Measurements from ENCODE around the gene SLC16A11.
A peak's percentile ranks its signal among the peaks of the same experiment; 100 is the strongest.
"Not testable (repeated sequence)": the region's sequence is repeated elsewhere in the genome, so short reads cannot be mapped to it uniquely, and the experiment has no call there.

Gene SLC16A11

DNA sequence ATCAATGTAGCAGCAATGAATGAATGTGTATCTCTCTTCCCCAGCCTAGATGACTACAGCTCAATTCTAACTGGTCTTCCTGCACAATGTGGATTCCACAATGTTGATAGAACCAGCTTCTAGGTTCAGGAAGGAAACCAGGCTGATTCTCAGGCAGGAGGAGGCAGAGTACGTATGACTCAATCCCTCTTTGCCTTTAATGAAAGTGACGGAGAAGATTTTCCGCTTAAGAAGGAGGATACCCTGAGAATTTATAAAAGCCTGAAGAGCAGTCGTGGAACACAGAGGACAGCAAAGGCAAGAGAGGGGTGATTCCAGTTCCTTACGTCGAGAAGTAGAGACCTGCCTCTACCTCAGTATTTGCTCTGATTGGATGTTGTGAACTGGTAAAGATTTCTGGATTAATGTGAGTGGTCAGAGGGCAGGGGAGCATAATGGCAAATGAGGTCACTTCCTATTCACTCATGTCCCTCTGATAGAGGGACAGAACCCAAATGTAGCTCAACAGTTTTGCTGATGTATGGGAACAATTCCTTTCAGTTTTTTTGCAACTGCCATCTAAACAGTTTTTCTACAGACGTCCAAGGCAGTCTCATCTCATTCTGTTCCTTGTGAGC lies 15.0 kb upstream of the SLC16A11 start:
- DNase-seq, result no peak

DNA sequence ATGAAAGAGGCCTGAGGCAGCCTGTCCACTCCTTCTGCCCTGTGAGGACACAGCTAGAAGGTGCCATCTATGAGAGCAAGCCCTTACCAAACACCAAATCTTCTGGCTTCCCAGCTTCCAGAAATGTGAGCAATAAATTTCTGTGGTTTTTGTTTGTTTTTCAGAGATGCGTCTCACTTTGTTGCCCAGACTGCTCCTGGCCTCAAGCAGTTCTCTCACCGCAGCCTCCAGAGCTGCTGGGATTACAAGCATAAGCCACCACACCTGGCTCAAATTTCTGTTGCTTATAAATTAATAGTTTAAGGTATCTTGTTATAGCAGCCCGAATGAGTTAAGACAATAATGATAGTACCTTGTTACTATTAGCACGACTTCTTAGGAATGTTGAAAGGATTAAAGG lies 12.5 kb upstream of the SLC16A11 start:
- DNase-seq, result no peak

DNA sequence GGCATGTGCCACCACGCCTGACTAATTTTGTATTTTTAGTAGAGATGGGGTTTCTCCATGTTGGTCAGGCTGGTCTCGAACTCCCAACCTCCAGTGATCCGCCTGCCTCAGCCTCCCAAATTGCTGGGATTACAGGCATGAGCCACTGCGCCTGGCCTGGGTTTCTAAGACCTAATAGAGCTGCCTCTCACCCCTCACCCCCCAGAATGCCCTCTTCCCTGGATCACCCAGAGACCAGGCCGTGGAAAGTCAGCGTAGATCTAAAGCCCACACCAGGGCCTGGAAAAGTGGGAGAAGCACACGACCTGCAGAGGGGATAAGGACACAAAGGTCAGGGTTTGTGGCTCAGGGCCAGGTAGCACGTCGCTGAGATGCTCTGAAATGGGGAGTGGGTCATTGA lies 6.7 kb upstream of the SLC16A11 start:
- not testable (repeated sequence) for DNase-seq

DNA sequence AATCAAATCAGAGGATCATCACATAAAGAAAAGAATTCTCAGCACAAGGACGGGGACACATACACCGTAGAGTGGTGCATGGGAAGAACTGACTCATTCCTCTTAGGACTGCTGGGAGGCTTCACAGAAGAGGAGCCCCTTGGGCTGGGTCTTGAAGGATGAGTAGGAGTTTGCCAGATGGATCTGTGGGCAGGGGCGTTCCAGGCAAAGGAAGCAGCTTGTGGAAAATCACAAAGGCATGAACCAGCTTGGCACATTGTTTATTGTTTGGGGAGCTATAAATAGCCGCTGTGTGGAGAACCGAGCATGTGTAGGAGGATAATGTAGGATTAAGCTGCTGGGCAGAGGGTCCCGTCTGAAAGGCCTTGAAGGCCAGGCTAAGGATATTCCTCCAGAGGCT lies 5.1 kb upstream of the SLC16A11 start:
- no peak for DNase-seq

DNA sequence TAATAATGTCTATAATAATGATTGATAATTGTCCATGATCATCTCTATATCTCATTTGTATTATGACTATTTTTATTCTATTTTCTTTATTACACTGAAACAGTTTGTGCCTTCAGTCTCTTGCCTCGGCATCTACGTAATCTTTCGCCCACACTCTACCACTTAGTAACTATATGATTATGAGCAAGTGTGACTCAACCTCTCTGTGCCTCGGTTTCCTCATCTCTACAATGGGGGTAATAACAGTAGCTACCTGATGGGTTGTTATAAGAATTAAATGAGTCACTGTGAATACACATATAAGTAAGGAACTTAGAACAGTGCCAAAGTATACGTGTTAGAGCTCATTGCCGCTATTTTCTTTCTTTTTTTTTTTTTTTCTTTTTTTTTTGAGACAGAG lies 3.7 kb upstream of the SLC16A11 start:
- no peak for DNase-seq

DNA sequence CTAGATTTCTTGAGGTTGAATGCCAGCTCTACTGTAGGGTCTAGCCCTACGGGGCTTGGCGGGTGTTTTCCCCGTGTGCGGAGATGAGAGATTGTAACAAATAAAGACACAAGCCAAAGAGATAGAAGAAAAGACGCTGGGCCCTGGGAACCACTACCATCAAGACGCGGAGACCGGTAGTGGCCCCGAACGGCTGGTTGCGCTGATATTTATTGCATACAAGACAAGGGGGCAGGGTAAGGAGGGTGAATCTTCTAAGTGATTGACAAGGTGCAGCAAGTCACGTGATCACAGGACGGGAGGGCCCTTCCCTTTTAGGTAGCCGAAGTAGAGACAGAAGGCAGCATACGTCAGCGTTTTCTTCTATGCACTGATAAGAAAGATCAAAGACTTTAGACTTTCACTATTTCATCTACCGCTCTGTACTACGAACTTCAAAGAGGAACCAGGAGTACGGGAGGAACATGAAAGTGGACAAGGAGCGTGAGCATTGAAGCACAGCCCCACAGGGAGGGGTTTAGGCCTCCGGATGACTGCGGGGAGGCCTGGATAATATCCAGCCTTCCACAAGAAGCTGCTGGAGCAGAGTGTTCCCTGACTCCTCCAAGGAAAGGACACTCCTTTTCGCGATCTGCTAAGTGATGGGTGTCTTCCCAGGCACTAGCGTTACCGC lies 3.0 kb upstream of the SLC16A11 start:
- peak; percentile 40 for DNase-seq

DNA sequence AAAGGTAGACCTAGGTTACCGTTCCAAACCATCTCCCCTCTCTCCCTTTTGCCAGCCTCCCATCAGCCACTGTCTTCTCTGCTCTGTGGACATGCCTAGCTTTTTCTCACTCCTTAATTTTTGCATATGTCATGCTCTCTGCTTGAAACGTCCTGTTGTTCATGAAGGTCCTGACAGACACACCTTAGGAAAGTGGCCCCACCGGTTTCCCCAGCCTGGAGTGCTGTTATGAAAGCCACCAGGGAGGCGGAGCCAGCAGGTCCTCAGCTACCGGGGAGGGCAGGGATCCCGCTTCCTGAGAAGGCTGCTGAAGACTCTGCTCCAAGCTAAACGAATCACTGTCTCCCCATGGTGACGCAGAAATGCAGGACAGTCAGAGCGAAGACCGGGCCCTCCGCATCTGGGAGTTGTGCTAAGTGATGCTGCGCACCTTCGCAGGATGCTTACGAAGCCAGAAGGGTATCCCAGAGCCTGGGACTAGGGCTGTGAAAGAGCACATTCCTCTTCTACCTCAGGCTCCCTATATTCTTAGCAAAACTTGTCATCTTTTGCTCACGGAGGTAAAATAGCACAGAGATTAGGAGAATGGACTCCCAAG lies 2.3 kb upstream of the SLC16A11 start:
- peak; percentile 67 for DNase-seq

DNA sequence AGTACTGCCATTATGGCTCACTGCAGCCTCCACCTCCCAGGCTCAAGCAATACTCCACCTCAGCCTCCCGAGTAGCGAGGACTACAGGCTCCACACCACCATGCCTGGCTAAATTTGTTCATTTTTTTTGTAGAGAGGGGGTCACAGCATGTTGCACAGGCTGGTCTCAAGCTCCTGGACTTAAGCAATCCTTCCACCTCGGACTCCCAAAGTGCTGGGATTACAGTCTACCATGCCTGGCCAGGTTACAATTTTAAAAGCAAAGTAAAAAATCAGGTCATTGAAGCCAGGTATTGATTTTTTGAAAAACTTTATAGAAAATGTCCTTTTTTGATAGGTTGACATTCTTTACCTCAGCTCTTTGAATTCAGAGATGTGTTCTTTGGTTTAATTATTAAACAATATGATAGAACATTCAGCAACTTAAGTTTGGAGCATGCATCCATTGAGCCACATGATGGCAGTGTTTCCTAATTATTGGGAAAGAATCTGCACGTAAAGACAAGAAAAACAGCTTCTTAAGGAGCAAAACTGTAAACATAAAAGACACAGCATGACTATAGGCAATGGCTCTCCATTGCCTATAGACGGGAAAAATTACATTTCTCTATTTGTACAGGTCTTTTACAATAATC lies 1.7 kb upstream of the SLC16A11 start:
- peak; percentile 35 for DNase-seq

DNA sequence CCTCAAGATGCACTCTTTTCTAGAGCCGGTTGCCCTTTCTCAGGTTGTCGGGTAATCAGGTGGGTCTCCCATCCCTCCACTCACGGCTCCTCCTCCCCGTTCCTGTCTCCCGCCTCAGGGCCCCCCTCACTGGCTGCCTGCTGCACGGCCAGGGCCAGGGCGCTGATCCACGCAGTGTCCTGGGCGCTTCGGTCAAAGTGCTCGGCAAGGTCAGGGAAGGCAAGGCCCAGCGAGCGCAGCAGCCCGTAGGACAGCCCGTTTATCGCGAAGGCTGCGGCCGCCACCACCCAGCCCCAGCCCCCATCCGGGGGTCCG lies 753 bp downstream of the SLC16A11 start:
- DNase-seq, result peak; percentile 46

DNA sequence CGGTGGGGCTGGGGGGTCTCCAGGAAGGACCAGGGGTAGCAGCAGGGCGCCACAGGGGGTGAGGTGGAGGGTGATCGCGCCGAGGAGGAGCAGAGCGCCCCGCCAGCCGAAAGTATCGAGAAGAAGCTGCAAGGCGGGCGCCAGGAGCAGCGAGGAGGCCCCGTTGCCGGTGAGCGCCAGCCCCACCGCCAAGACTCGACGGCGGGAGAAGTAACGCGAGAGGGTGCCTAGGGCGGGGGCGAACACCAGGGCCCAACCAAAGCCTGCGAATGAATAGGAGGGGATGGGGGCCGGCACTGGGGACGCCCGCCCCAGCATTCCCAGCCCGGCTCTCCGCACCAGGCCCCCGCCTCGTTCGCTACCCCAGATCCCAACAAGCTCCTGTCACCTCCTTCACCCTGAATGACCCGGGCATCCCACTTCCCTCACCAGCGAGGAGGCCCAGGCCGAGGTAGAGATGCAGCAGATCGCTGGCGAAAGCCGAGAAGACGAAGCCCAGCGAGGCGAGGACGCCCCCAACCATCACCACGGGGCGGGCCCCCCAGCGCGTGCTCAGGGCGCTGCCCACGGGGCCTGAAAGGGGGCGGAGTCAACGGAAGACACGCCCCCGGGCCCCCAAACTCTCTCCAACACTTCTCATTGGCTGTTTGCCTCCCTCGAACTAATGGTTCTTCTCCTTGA lies 1.3 kb downstream of the SLC16A11 start:
- peak; percentile 52 for DNase-seq

DNA sequence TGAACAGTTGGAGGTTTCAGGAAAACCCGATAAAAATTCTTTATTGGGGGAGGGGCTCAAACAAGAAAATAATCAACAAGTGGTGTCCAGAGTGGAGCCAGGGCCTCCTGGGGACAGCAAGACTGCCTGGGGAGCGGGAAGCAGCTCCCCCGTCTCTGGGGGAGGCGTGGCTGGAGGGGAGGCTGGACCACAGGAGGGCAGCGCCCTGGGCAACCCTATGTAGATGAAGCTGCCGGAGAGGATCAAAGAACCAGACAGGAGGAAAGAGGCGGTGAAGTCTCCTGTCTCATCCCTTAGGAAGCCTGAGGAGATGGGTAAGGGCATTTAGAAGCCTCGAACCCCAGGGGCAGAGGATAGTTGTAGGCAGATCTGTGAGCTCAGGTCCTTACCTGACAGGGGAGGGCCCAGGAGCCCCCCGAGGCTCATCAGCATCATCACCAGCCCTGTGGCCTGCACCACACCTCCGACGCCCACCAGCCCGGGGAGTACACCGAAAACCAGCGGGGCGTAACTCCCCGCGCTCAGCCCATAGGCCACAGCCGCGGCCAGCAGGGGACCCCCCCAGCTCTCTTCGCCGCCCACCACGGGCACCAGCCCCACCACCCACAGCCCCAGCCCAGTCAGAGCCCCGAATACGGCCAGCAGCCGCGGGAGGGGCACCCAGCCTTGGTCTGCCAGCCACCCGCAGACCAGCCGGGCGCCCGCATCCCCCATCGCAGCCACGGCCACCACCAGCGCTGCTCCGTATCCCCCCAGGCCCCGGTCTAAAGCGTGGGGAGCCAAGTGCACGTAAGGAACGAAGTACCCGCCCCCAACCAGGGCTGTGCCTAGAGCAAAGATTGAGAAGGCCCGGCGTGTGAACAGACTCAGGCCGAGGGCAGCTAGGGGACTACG lies 2.0 kb downstream of the SLC16A11 start:
- DNase-seq, result peak; percentile 49

DNA sequence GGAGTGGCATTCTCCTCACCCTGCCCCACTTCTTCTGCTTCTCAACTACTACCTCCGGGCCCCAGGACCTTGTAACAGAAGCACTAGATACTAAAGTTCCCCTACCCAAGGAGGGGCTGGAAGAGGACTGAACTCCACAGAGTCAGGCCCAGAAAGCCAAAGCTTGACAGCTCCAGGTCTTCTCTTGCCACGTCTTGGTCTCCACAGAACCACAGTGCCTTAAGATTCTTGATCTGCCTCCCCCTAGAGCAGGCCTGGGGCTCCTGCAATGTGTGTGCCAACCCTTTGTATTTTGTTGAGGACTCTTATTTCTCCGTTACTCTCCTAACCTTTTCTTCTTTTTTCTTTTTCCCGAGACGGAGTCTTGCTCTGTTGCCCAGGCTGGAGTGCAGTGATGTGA lies 4.1 kb downstream of the SLC16A11 start:
- DNase-seq, result no peak

DNA sequence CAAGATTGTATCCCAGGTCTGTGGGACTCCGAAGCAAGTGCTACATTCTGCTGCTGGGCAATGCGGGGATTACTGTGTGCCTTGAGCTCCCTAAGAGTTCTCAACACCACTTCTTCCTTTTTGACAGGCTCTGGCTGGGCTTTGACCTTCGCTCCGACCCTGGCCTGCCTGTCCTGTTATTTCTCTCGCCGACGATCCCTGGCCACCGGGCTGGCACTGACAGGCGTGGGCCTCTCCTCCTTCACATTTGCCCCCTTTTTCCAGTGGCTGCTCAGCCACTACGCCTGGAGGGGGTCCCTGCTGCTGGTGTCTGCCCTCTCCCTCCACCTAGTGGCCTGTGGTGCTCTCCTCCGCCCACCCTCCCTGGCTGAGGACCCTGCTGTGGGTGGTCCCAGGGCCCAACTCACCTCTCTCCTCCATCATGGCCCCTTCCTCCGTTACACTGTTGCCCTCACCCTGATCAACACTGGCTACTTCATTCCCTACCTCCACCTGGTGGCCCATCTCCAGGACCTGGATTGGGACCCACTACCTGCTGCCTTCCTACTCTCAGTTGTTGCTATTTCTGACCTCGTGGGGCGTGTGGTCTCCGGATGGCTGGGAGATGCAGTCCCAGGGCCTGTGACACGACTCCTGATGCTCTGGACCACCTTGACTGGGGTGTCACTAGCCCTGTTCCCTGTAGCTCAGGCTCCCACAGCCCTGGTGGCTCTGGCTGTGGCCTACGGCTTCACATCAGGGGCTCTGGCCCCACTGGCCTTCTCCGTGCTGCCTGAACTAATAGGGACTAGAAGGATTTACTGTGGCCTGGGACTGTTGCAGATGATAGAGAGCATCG lies 5.6 kb downstream of the SLC16A11 start:
- no peak for DNase-seq

DNA sequence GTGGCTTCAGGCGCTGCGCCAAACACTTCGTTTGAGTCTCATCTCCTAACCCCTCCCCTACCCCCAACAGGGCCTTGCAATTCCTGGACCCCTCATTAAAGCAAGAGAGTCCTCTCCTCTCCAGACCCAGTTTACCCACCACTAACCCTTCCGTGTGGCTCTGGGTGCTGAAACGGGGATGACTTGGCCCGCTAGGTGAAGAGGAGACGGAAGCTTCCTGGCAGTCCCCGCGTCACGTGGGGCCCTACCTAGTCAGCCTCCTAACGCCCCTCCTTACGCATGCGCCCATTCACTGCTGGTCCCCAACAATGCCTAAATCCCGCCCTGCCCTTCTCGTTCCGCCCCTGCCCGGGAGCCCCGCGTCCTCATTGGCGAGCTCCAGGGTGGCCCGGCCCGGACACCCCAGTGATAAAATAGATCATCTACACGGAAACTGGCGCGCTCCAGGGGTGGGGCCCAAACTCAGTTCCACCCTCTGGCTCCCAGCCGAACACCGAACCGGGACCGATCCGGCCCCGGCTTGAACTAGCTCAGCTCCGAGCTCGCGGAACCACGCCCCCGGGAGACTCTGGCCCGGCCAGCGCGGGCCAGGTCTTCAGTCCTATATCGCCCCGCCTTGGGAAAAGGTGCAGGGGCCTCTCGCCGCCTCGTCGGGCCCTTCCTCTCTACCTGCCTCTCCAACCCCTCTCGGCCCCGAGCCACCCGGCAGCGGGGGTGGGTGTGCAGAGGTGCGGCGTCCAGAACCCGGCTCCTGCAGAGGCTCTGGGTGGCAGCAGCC lies 8.1 kb downstream of the SLC16A11 start, which contains the start of gene SLC16A13:
SLC16A13 (plus strand) TSS at position 425 of the 778 bp plus-strand sequence. CDS start 368 bp downstream, outside the sequence.
- peak; percentile 96 for DNase-seq

DNA sequence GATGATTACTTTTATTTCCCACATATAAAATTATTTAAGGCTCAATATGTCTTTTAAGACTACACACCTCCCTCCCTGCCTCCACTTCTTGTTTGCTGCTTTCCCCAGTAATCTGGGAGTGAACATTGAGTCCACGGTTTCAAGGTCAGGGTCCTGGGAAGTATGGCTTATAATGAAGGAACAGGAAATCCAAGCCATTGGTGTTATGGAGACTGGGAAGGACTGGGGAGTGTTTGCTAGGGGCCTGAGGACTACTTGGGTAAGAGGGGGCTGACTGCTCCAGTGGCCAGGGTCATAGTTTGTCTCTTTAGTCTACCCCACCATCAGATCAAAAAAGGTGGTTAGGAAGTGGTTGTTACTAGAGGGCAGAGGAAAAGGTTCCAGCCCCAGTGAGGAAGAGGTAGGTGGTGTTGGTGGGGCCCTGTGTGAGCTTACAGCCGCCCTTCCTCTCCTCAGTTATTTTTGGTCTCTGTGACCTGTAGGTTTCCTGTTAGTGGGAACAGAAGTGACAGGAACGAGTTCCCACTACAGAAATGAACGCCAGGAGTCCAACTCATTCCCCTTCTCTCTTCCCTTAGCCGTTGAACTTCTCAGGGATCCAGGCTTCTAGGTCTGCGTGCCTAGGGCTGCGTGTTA lies 8.8 kb downstream of the SLC16A11 start:
- no peak for DNase-seq

DNA sequence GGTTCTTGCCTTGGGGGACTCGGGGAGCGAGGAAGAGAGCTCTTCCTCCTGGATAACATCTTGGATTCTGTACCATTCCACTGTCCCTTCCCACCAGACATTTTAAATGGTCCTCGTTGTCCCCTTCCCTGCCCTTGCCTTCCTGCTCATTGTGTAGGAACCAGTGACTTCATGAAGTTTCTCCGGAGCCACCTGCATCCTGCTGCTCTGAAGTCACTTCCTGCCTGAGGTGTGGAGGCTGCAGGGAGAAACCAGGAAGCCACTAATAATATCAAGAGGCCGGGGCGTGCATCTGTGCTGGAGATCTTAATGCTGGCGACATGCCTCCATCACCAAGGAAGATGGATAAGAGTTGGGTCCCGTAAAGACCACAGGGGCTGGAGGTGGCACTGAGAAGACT lies 14.2 kb downstream of the SLC16A11 start:
- DNase-seq, result no peak

DNA sequence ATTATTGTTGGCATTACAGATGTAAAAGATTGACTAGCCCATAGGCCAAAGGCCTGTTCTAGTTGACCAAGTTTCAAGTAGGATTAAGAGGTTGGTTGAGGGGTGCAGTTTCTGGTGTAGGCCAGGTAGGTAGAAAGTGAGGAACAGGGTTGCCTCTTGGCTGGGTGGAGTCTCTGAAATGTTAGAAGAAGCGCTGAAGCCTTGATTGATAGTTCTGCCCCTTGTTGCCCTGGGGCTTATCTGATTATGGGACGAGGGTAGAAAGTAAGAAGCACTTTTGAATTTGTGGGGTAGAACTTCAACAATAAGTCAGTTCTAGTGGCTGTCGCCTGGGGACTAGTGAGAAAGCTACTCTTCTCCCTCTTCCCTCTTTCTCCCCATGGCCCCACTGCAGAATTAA lies 14.8 kb downstream of the SLC16A11 start:
- no peak for DNase-seq

DNA sequence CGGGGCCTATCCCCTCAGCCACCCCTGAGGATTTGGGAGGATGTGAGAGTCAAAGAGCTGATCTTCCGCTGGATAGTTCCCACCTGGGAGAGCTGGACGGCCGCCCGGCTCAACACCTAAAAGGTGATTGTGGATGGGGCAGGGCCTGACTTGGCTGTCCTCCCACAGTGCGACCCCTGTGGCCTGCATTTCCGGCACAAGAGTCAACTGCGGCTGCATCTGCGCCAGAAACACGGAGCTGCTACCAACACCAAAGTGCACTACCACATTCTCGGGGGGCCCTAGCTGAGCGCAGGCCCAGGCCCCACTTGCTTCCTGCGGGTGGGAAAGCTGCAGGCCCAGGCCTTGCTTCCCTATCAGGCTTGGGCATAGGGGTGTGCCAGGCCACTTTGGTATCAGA lies 16.6 kb downstream of the SLC16A11 start:
- DNase-seq, result no peak

DNA sequence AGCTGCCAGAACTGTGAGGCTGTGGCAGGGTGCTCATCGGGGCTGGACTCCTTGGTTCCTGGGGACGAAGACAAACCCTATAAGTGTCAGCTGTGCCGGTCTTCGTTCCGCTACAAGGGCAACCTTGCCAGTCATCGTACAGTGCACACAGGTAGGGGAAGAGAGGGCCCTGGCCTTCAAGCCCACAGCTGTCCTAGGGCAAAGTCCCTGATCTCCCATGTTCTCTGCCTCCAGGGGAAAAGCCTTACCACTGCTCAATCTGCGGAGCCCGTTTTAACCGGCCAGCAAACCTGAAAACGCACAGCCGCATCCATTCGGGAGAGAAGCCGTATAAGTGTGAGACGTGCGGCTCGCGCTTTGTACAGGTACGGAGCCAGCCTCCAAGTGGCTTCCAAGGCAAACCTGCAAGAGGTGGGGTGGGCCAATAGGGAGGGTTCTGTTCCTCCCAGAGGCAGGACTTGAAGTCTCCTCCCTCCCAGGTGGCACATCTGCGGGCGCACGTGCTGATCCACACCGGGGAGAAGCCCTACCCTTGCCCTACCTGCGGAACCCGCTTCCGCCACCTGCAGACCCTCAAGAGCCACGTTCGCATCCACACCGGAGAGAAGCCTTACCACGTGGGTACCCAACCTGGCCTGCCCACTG lies 17.3 kb downstream of the SLC16A11 start:
- no peak for DNase-seq
